Osteoblast (primary cell): Measurements from ENCODE around the gene RABGAP1. TPM values are rescaled to one million over a fixed set of nuclear protein-coding genes. Genes with fewer than 3 reads are reported as not detected.
A peak's percentile ranks its signal among the peaks of the same experiment; 100 is the strongest.

Source experiments
- DNase-seq: peaks from one replicate; pipeline ENCODE4 v3.0.0; 2011; ENCODE audit warnings: low spot score, mixed read lengths; ENCODE audit not compliant: insufficient read length; ENCODE audit errors: missing footprints
- H2AFZ ChIP-seq: 2 replicates; pipeline ENCODE4 v1.6.0; 2011; ENCODE audit warnings: mild to moderate bottlenecking, low read length
- H3K27ac ChIP-seq: 2 replicates; pipeline ENCODE4 v1.5.1; 2011; ENCODE audit warnings: mild to moderate bottlenecking, low read depth, low read length, moderate library complexity
- H3K27me3 ChIP-seq: 2 replicates; pipeline ENCODE4 v1.6.0; 2012; ENCODE audit warnings: mild to moderate bottlenecking, control low read depth, inconsistent platforms, low read length, moderate library complexity; ENCODE audit not compliant: insufficient read depth
- H3K36me3 ChIP-seq: 2 replicates; pipeline ENCODE4 v1.5.1; 2011; ENCODE audit warnings: mild to moderate bottlenecking, low read length, control low read depth, moderate library complexity; ENCODE audit not compliant: insufficient read depth
- H3K4me1 ChIP-seq: 2 replicates; pipeline ENCODE4 v1.5.1; 2011; ENCODE audit warnings: mild to moderate bottlenecking, low read length, control low read depth, moderate library complexity; ENCODE audit not compliant: insufficient read depth
- H3K4me2 ChIP-seq: 2 replicates; pipeline ENCODE4 v1.6.0; 2011; ENCODE audit warnings: mild to moderate bottlenecking, low read length; ENCODE audit not compliant: insufficient read depth
- H3K4me3 ChIP-seq: fragments of 200-600 bp; sonication (generic); 3 replicates; pipeline ENCODE4 v1.5.1; 2012; ENCODE audit warnings: mild to moderate bottlenecking, low read length, inconsistent platforms; ENCODE audit not compliant: insufficient read depth
- H3K79me2 ChIP-seq: 2 replicates; pipeline ENCODE4 v1.6.0; 2012; ENCODE audit warnings: mild to moderate bottlenecking, low read length, control low read depth, inconsistent platforms; ENCODE audit not compliant: insufficient read depth
- H3K9me3 ChIP-seq: 2 replicates; pipeline ENCODE4 v1.5.1; 2011; ENCODE audit warnings: low read depth, low read length, control low read depth
- H4K20me1 ChIP-seq: 2 replicates; pipeline ENCODE4 v1.6.0; 2012; ENCODE audit warnings: mild to moderate bottlenecking, low read length, control low read depth; ENCODE audit not compliant: insufficient read depth
- CTCF ChIP-seq: IDR thresholded peaks from 2 replicates; pipeline ENCODE4 v1.5.1; 2011; ENCODE audit warnings: mild to moderate bottlenecking, low read depth, low read length, moderate library complexity; ENCODE audit errors: extremely low read depth
- total RNA-seq: library from RNA; depleted of rRNA; stranded (reverse); fragments of >200 nt; gene quantifications from 2 replicates; pipeline ENCODE4 v1.2.3, GENCODE V29; 2012

RABGAP1 gene
- total RNA-seq, 1 donor, result 49.2 TPM

- Histone ChIP-seq H3K4me1 (no peaks in the 10 kb centered on the region), H2AFZ (no peak overlapping the region), H3K79me2 (no peaks in the 10 kb centered on the region), H3K9me3 (no peaks in the 10 kb centered on the region), H4K20me1 (peaks cover 4% of the 10 kb centered on the region), H3K4me2 (no peak overlapping the region), H3K27me3 (peaks cover 12% of the 10 kb centered on the region), H3K27ac (no peak overlapping the region), H3K4me3 (no peak overlapping the region), H3K36me3 (peaks cover 14% of the 10 kb centered on the region)
- no peak for TF ChIP-seq CTCF
- DNase-seq, result peak; percentile 37
These were observed 170.7 kb downstream of the RABGAP1 start for GRCh38 chr9:123111427-123112014.

GRCh38 chr9:123112015-123112975 lies 171.5 kb downstream of the RABGAP1 start:
- Histone ChIP-seq H3K4me2 (no peak overlapping the region), H3K4me3 (no peak overlapping the region), H3K9me3 (no peaks in the 10 kb centered on the region), H3K27ac (no peak overlapping the region), H3K79me2 (no peaks in the 10 kb centered on the region), H3K4me1 (no peaks in the 10 kb centered on the region), H4K20me1 (no peaks in the 10 kb centered on the region), H3K36me3 (peaks cover 14% of the 10 kb centered on the region), H2AFZ (no peak overlapping the region), H3K27me3 (peaks cover 16% of the 10 kb centered on the region)
- TF ChIP-seq CTCF, result no peak
- no peak for DNase-seq

GRCh38 chr9:123113185-123113584 lies 172.4 kb downstream of the RABGAP1 start:
- H3K36me3 ChIP-seq, result peaks cover 9% of the 10 kb centered on the region
- H3K4me1 ChIP-seq, result no peaks in the 10 kb centered on the region
- H3K27me3 ChIP-seq, result peaks cover 16% of the 10 kb centered on the region
- no peak for DNase-seq
- H3K27ac ChIP-seq, result no peak overlapping the region
- H3K79me2 ChIP-seq, result no peaks in the 10 kb centered on the region
- no peak for TF ChIP-seq CTCF
- no peak overlapping the region for H3K4me2 ChIP-seq
- no peaks in the 10 kb centered on the region for H3K9me3 ChIP-seq
- H4K20me1 ChIP-seq, result no peaks in the 10 kb centered on the region
- H2AFZ ChIP-seq, result no peak overlapping the region
- H3K4me3 ChIP-seq, result no peak overlapping the region
